SJCRH30 (cell line): ENCODE results near the gene PFKFB2. TPM values are rescaled to one million over a fixed set of nuclear protein-coding genes. Genes with fewer than 3 reads are reported as not detected.

ENCODE experiments used
- DNase-seq, 2 experiments: peaks; one replicate each; pipeline ENCODE4 v3.0.0-alpha.2; 2015 to 2020
- H3K27ac ChIP-seq: fragments of 250-450 bp; sonication (Bioruptor Pico); 2 replicates; pipeline ENCODE4 v1.5.1; 2020; ENCODE audit warnings: mild to moderate bottlenecking, moderate library complexity
- H3K27me3 ChIP-seq: fragments of 250-450 bp; sonication (Bioruptor Pico); 2 replicates; pipeline ENCODE4 v1.5.1; 2020; ENCODE audit warnings: mild to moderate bottlenecking, moderate library complexity
- H3K36me3 ChIP-seq: fragments of 250-450 bp; sonication (Bioruptor Pico); 2 replicates; pipeline ENCODE4 v1.5.1; 2020; ENCODE audit warnings: mild to moderate bottlenecking, moderate library complexity
- H3K4me1 ChIP-seq: fragments of 250-450 bp; sonication (Bioruptor Pico); 2 replicates; pipeline ENCODE4 v1.5.1; 2020; ENCODE audit warnings: mild to moderate bottlenecking, moderate library complexity
- H3K4me3 ChIP-seq: fragments of 250-450 bp; sonication (Bioruptor Pico); 2 replicates; pipeline ENCODE4 v1.5.1; 2020; ENCODE audit warnings: mild to moderate bottlenecking, moderate library complexity
- H3K9me3 ChIP-seq: fragments of 250-450 bp; sonication (Bioruptor Pico); replicated peaks from 2 replicates; pipeline ENCODE4 v1.5.1; 2020; ENCODE audit warnings: mild to moderate bottlenecking, moderate library complexity
- total RNA-seq: library from RNA; depleted of rRNA; stranded (reverse); fragments of >200 nt; shearing (Covaris generic); gene quantifications from 2 replicates; pipeline ENCODE4 v1.2.3, GENCODE V29; 2014; rRNA removed

PFKFB2 gene
- total RNA-seq, result 0.68 and 1.0 TPM in 2 replicates

DNA sequence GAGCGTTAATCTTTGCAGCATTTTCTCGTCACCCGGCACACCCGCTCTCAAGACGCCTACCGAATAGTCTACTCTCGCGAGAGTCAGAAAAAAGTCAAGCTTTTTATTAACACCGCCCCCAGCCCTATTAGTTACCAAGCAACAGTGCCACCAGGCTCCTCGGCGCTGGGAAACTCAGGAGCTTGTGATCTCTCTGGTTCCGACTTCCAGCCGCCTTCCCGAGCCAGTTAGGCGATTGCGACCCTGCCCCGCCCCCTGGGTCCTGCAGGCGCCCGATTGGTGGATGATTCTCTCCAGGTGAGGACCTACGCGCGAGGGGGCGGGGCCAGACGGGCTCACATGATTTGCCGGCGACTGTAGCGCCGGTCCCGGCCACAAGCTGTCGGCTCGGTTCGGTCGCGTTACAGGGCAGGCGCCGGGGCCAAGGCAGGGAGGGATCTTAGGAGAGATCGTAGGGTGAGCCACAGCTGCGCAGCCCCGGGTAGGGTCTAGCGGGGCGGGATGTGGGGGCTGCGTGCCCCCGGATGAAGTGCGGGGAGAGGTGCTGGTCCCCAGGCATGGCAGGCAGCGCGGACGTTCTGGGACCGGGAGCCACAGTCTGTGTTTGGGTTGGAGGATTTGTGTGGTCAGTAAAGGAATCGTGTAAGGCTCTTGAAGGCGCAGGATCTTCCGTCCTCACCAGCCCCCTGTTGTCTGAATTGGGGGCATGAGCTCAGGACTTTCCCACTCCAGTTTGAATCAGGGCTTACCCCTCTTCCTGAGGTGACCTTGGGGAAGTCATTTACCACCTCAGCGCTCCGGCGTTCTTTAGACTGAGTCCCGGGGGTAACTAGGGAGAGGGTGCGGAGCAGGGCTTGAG is at the start of gene PFKFB2:
TSS of gene PFKFB2 (plus strand) at position 365 of the 859 bp plus-strand sequence. CDS start 1,443 bp downstream, outside the sequence.
- peak within 1 kb of the TSS; percentile 53 for H3K4me3 ChIP-seq
- H3K27me3 ChIP-seq, result no peaks in the 10 kb centered on the region; the same call in none of the 2 replicates
- H3K4me1 ChIP-seq, result no peaks in the 10 kb centered on the region
- H3K36me3 ChIP-seq, result no peaks in the 10 kb centered on the region
- peak; percentile 43 to 61 for DNase-seq
- no peak within 1 kb of the TSS for H3K27ac ChIP-seq
- no peaks in the 10 kb centered on the region for H3K9me3 ChIP-seq

GRCh38 chr1:207004931-207005830 is 47.9 kb upstream of the PFKFB2 start:
- peak; percentile 44 to 63 for DNase-seq
- no peak overlapping the region for H3K27ac ChIP-seq
- no peak overlapping the region for H3K4me3 ChIP-seq
- no peaks in the 10 kb centered on the region for H3K27me3 ChIP-seq
- no peaks in the 10 kb centered on the region for H3K36me3 ChIP-seq
- peaks cover 6% of the 10 kb centered on the region; the same call in 1 of the 2 replicates for H3K4me1 ChIP-seq
- H3K9me3 ChIP-seq, result peaks cover 7% of the 10 kb centered on the region

DNA sequence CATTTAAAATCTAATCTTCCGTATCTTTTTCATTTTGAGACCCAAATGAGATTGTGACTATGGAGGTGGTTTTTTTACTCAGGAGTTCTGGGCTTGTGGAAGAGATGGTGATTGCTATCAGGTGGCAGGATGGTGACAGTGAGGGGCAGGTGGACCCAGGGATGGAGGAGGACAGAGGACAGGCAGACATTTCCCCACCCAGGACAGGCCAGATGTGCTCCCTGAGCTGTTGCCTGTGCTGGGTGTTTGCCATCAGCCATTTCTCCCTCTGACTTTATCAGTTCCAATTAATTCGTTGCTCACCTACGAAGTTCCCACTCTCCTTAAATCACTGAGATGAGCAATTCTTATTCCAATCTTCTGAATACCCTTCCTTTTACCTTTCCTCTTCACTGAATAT is 47.0 kb upstream of the PFKFB2 start:
- no peaks in the 10 kb centered on the region for H3K36me3 ChIP-seq
- H3K9me3 ChIP-seq, result peaks cover 7% of the 10 kb centered on the region
- DNase-seq, result no peak
- H3K27me3 ChIP-seq, result no peaks in the 10 kb centered on the region
- H3K4me1 ChIP-seq, result peaks cover 6% of the 10 kb centered on the region; the same call in 1 of the 2 replicates
- H3K4me3 ChIP-seq, result no peak overlapping the region
- H3K27ac ChIP-seq, result no peak overlapping the region

DNA sequence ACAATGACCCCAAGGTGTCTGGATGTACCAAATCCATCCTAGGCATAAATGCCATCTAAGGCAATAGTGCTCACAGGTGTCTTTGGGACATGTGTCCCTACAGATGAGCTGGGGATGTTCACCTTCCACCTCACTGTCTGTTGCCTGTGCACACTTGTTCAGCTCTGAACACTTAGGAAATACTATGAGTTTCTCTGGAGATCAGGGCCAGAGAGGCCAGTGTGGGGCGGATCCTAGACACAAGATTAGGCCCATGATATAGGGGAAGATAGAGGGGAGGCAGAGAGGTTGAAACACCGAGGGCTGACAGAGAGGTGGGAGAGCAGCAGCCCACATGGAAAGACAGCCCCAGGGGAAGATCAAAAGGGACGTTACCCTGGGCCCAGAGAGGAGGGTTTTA is 46.2 kb upstream of the PFKFB2 start:
- no peaks in the 10 kb centered on the region for H3K36me3 ChIP-seq

GRCh38 chr1:207007352-207008033 is 45.6 kb upstream of the PFKFB2 start:
- H3K9me3 ChIP-seq, result peaks cover 7% of the 10 kb centered on the region
- H3K4me1 ChIP-seq, result peaks cover 6% of the 10 kb centered on the region; the same call in 1 of the 2 replicates
- DNase-seq, result peak; percentile 72 to 73
- no peaks in the 10 kb centered on the region for H3K27me3 ChIP-seq
- peak overlapping the region; percentile 46 for H3K27ac ChIP-seq
- no peaks in the 10 kb centered on the region for H3K36me3 ChIP-seq
- no peak overlapping the region for H3K4me3 ChIP-seq

More for the DNA sequence above, 46.2 kb upstream of the PFKFB2 start:
- peaks cover 6% of the 10 kb centered on the region; the same call in 1 of the 2 replicates for H3K4me1 ChIP-seq
- H3K4me3 ChIP-seq, result no peak overlapping the region
- DNase-seq, result no peak
- peaks cover 7% of the 10 kb centered on the region for H3K9me3 ChIP-seq
- H3K27ac ChIP-seq, result peak overlapping the region; percentile 46
- H3K27me3 ChIP-seq, result no peaks in the 10 kb centered on the region

- DNase-seq, result no peak
- H3K4me3 ChIP-seq, result no peak overlapping the region
- H3K27me3 ChIP-seq, result no peaks in the 10 kb centered on the region
- peaks cover 7% of the 10 kb centered on the region for H3K9me3 ChIP-seq
- no peak overlapping the region for H3K27ac ChIP-seq
- peaks cover 6% of the 10 kb centered on the region; the same call in 1 of the 2 replicates for H3K4me1 ChIP-seq
- no peaks in the 10 kb centered on the region for H3K36me3 ChIP-seq
Measured at GRCh38 chr1:207009182-207009850, 43.8 kb upstream of the PFKFB2 start.

GRCh38 chr1:207009945-207010344 is 43.1 kb upstream of the PFKFB2 start:
- Histone ChIP-seq H3K36me3 (no peaks in the 10 kb centered on the region), H3K27ac (no peak overlapping the region)

GRCh38 chr1:207010726-207011125 is 42.3 kb upstream of the PFKFB2 start:
- Histone ChIP-seq H3K4me3 (no peak overlapping the region), H3K27ac (no peak overlapping the region)

More at GRCh38 chr1:207009945-207010344, 43.1 kb upstream of the PFKFB2 start:
- Histone ChIP-seq H3K4me1 (peaks cover 6% of the 10 kb centered on the region; the same call in 1 of the 2 replicates), H3K4me3 (no peak overlapping the region), H3K27me3 (no peaks in the 10 kb centered on the region), H3K9me3 (peaks cover 7% of the 10 kb centered on the region)
- DNase-seq, result no peak

GRCh38 chr1:207013321-207014085 is 39.6 kb upstream of the PFKFB2 start:
- H3K9me3 ChIP-seq, result no peaks in the 10 kb centered on the region
- H3K36me3 ChIP-seq, result no peaks in the 10 kb centered on the region
- H3K27me3 ChIP-seq, result no peaks in the 10 kb centered on the region
- no peaks in the 10 kb centered on the region for H3K4me1 ChIP-seq
- no peak for DNase-seq
- no peak overlapping the region for H3K27ac ChIP-seq
- H3K4me3 ChIP-seq, result no peak overlapping the region

More at GRCh38 chr1:207010726-207011125, 42.3 kb upstream of the PFKFB2 start:
- H3K4me1 ChIP-seq, result peaks cover 6% of the 10 kb centered on the region; the same call in 1 of the 2 replicates
- DNase-seq, result no peak
- no peaks in the 10 kb centered on the region for H3K36me3 ChIP-seq
- H3K27me3 ChIP-seq, result no peaks in the 10 kb centered on the region
- H3K9me3 ChIP-seq, result peaks cover 7% of the 10 kb centered on the region

DNA sequence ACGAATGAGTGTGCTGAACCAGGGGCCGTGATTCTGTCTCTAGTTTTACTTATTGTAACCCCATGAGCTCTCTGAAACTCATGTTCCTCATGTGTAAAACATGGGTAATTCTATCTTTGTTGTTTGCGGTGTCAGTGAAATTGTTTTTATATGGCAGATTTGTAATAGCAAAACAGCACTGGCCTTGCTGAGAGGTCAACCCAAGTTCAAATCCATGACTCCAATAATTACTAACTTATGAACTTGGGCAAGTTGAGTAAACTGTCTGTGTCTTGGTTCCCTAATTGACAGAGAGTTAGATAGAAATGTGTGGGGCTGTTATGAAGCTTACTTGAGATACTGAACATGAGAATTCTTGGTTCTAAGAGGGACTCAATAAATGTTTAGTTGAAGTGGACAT is 38.3 kb upstream of the PFKFB2 start:
- H3K9me3 ChIP-seq, result no peaks in the 10 kb centered on the region
- no peaks in the 10 kb centered on the region for H3K4me1 ChIP-seq
- no peak overlapping the region for H3K4me3 ChIP-seq
- H3K27me3 ChIP-seq, result peaks cover 2% of the 10 kb centered on the region; the same call in 1 of the 2 replicates
- H3K36me3 ChIP-seq, result no peaks in the 10 kb centered on the region
- H3K27ac ChIP-seq, result no peak overlapping the region
- DNase-seq, result no peak

- Histone ChIP-seq H3K4me1 (no peaks in the 10 kb centered on the region), H3K4me3 (no peak overlapping the region), H3K9me3 (no peaks in the 10 kb centered on the region), H3K27me3 (peaks cover 7% of the 10 kb centered on the region; the same call in 1 of the 2 replicates), H3K36me3 (no peaks in the 10 kb centered on the region), H3K27ac (no peak overlapping the region)
- DNase-seq, result no peak
Measured at GRCh38 chr1:207015791-207016190, 37.3 kb upstream of the PFKFB2 start.

DNA sequence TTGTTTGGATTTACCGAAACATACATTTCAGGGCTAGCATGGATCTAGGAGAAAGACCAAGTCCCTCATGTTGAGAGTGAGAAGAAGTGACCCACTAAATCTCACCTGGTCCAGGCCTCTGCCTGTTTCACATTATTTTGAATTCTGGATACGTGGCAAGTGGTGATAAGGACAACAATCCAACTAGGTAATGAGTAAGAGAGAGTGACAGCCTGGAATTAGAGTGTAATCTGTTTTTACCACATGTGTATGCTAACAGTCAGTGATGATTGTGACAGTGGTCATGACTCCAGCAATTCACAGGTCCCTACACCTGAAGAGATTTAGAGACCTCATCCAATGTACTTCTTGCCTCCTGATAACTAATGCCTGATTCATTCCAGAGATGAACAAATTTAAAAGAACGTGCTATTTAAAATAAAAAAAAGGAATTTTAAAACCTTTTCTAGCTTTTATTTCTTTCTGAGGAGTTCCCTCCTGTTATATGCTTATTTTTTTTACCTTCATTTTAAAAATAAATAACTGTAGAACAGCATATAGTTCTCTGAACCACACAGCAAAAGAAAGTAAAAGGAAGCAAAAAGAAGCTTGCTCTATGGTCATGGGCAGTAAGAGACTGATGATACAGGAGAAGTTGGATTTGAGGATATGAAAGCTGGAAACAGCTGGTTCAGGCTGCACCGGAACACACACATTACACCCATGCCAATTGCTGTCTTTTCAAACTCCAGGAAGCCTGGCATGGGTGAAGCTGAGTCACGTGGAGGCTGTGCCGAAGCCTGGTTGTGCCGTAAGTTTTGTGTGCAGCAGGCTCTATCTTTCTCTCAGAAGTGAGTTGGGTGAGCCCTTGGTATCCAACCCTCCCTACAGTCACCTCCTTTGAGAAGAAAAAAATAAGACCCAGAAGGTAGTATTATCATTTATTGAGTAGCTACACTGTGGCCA is 35.2 kb upstream of the PFKFB2 start:
- no peaks in the 10 kb centered on the region for H3K36me3 ChIP-seq
- no peak overlapping the region for H3K4me3 ChIP-seq
- DNase-seq, result peak in 1 of 2 experiments; percentile 29
- no peak overlapping the region for H3K27ac ChIP-seq
- H3K4me1 ChIP-seq, result no peaks in the 10 kb centered on the region
- H3K27me3 ChIP-seq, result peaks cover 14% of the 10 kb centered on the region; the same call in 1 of the 2 replicates
- no peaks in the 10 kb centered on the region for H3K9me3 ChIP-seq
